DND-41 (cell line): Measurements from ENCODE around the gene USP54.

Experiments
- CTCF ChIP-seq: IDR thresholded peaks from 2 replicates; pipeline ENCODE4 v1.5.1; 2012; ENCODE audit warnings: borderline replicate concordance, low read length, moderate library complexity, mild to moderate bottlenecking; ENCODE audit not compliant: poor library complexity, severe bottlenecking; ENCODE audit errors: extremely low read depth
- EZH2 ChIP-seq: IDR thresholded peaks from 3 replicates; pipeline ENCODE4 v1.6.1; 2012; ENCODE audit warnings: borderline replicate concordance, low read depth, mild to moderate bottlenecking, moderate library complexity, low read length, inconsistent platforms; ENCODE audit not compliant: severe bottlenecking

DNA sequence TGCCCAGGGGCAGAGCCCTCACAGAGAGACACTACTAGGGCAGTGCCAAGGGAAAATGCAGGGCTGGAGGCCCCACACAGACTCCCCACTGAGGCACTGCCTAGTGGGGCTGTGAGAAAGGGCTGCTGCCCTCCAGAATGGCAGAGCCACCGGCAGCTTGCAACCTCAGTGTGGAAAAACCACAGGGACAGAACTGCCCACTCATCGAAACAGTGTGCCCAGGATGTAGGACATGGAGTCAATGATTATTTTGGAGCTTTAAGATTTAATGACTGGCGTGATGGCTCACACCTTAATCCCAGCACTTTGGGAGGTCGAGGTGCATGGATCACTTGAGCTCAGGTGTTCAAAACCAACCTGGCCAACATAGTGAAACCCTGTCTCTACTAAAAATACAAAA, 130.2 kb downstream of the USP54 start:
- TF ChIP-seq CTCF (no peak), EZH2 (no peak)
